CD4-positive, alpha-beta memory T cell (primary cell): Measurements from ENCODE around the gene MCF2L. TPM values are rescaled to one million over a fixed set of nuclear protein-coding genes. Genes with fewer than 3 reads are reported as not detected.

Source experiments
- CTCF ChIA-PET: fragments of 350-600 bp; sonication (Branson Sonifier 250); formaldehyde crosslinking; loops from one replicate; lab custom pipeline; 2021; ENCODE audit warnings: inconsistent platforms; ENCODE audit not compliant: partially characterized antibody; lab: Charles Lee
- POLR2A ChIA-PET: fragments of 350-600 bp; sonication (Branson Sonifier 250); formaldehyde crosslinking; loops from one replicate; lab custom pipeline; 2021; ENCODE audit not compliant: partially characterized antibody; lab: Charles Lee
- DNase-seq, 5 donors: peaks; one replicate each; pipeline versions ENCODE4 v3.0.0 to v3.0.0-alpha.2; 2020 to 2022; ENCODE audit warnings: mixed read lengths in 1 of 5
- H3K27ac ChIP-seq: one replicate; pipeline ENCODE4 v1.7.0; 2013; ENCODE audit warnings: low read depth, low read length
- H3K27me3 ChIP-seq: 2 replicates; pipeline ENCODE4 v1.7.0; 2013; ENCODE audit warnings: mild to moderate bottlenecking, low read length, moderate library complexity; ENCODE audit not compliant: insufficient read depth
- H3K36me3 ChIP-seq: 2 replicates; pipeline ENCODE4 v1.7.0; 2013; ENCODE audit warnings: mild to moderate bottlenecking, low read length, moderate library complexity; ENCODE audit not compliant: insufficient read depth
- H3K4me1 ChIP-seq: 2 replicates; pipeline ENCODE4 v1.7.0; 2013; ENCODE audit warnings: mild to moderate bottlenecking, low read length, moderate library complexity; ENCODE audit not compliant: insufficient read depth
- H3K4me3 ChIP-seq, 2 donors: one replicate each; pipeline ENCODE4 v1.7.0; 2013; ENCODE audit warnings: low read length in 2 of 2, mild to moderate bottlenecking in 1 of 2
- H3K9me3 ChIP-seq, 2 donors: one replicate each; pipeline ENCODE4 v1.7.0; 2013; ENCODE audit warnings: low read length in 2 of 2, control low read depth in 1 of 2; ENCODE audit not compliant: control insufficient read depth in 1 of 2
- H3K27ac Mint-ChIP-seq, 7 donors: one replicate each; pipeline ENCODE4 v1.8.0; 2020 to 2021; ENCODE audit warnings: mixed read lengths in 7 of 7, mild to moderate bottlenecking in 6 of 7, inconsistent platforms in 3 of 7, moderate library complexity in 3 of 7
- H3K27me3 Mint-ChIP-seq, 2 donors: one replicate each; pipeline ENCODE4 v1.8.0; 2020 to 2021; ENCODE audit warnings: mixed read lengths in 2 of 2
- H3K36me3 Mint-ChIP-seq, 2 donors: one replicate each; pipeline ENCODE4 v1.8.0; 2020 to 2021; ENCODE audit warnings: mixed read lengths in 2 of 2, inconsistent platforms in 1 of 2, mild to moderate bottlenecking in 1 of 2
- H3K4me1 Mint-ChIP-seq, 4 donors: one replicate each; pipeline ENCODE4 v1.8.0; 2020 to 2021; ENCODE audit warnings: mixed read lengths in 4 of 4, mild to moderate bottlenecking in 1 of 4
- H3K4me3 Mint-ChIP-seq, 8 donors: one replicate each; pipeline ENCODE4 v1.8.0; 2020 to 2021; ENCODE audit warnings: mixed read lengths in 8 of 8, mild to moderate bottlenecking in 7 of 8, moderate library complexity in 6 of 8, inconsistent platforms in 3 of 8
- H3K9me3 Mint-ChIP-seq, 8 donors: one replicate each; pipeline ENCODE4 v1.8.0; 2020 to 2021; ENCODE audit warnings: mixed read lengths in 8 of 8, mild to moderate bottlenecking in 5 of 8, inconsistent platforms in 3 of 8, moderate library complexity in 1 of 8
- intact Hi-C: fragments of 100-400 bp; cut with micrococcal nuclease; formaldehyde crosslinking; loops from one replicate; pipeline ENCODE4 v1.15.1; 2023
- polyA plus RNA-seq, 2 donors: library from polyadenylated mRNA; unstranded; fragments of 300-500 nt; fragmentation: Illumina TruSeq; gene quantifications; one replicate each; pipeline ENCODE4 v1.2.3, GENCODE V29; 2021
- total RNA-seq, 2 experiments: library from RNA; stranded (reverse); gene quantifications; one replicate each; pipeline ENCODE4 v1.2.3, GENCODE V29; 2021

Gene MCF2L
- total and polyA plus RNA-seq, 4 experiments from 2014 or later: 0.15 to 18.9 (median 10.4) TPM

DNA sequence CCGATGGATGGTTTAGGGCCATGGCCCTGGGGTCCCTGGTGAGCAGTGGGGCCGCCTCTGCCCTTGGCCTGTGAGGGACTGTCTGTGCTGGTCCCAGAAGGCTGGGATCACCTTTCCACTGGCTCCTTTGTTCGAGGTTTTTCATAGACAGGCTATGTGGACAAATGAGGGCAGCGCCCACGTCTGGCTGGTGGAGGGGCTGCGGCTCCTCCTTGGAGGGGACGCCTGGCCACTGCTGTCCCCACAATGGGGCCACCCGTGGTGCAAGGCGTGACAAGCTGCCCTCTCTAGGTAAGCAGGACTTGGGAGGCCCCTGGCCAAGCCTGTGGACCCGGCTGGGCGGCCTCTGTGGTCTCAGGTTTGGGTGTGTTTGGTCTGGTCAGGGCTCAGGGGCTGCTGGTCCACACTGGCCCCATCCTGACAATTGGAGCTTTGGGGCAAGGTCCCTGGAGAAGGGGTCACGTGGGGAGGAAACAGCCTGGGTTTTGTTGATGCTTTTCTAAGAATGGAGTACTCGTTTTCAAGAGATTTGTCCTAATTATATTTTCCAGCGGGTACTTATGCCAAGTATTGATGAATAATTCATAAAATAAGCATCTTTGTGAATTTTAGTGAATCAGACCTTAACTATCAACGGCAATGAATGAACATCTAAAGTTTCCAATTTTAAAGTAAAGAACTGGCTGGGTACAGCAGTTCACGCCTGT is 33.3 kb downstream of the MCF2L start:
- Histone ChIP-seq H3K27ac (no peak overlapping the region), H3K4me3 (no peak overlapping the region), H3K36me3 (no peaks in the 10 kb centered on the region), H3K27me3 (no peaks in the 10 kb centered on the region), H3K4me1 (peaks cover 10% of the 10 kb centered on the region), H3K9me3 (no peaks in the 10 kb centered on the region)
- Mint-ChIP-seq H3K4me1 (peaks cover 6 to 30% (median 15%) of the 10 kb centered on the region in 4 donors), H3K36me3 (no peaks in the 10 kb centered on the region), H3K27me3 (peaks cover 0 to 1% of the 10 kb centered on the region in 2 donors), H3K9me3 (peaks cover 0 to 6% (median 0%) of the 10 kb centered on the region in 8 donors), H3K27ac (no peak overlapping the region), H3K4me3 (no peak overlapping the region)
- ChIA-PET POLR2A (no interaction called here), CTCF (no interaction called here)
- intact Hi-C loops: no loop called here
- DNase-seq: no peak

DNA sequence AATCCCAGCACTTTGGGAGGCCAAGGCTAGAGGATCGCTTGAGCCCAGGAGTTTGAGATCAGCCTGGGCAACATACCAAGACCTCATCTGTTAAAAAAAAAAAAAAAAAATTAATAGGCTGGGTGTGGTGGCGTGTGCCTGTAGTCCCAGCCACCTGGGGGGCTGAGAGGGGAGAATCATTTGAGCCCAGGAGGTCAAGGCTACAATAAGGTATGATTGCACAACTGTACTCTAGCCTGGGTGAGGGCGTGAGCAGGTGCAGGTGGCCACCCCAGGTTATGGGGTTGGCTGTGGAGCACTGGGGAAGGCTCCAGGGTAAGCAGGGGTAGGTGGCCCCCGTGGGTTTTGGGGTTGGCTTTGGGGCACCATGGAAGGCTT is 33.9 kb downstream of the MCF2L start:
- H3K27me3 ChIP-seq: no peaks in the 10 kb centered on the region
- H3K36me3 ChIP-seq: no peaks in the 10 kb centered on the region
- Mint-ChIP-seq H3K4me1 (peaks cover 6 to 32% (median 15%) of the 10 kb centered on the region in 4 donors), H3K27me3 (peaks cover 0 to 1% of the 10 kb centered on the region in 2 donors), H3K9me3 (peaks cover 0 to 6% (median 0%) of the 10 kb centered on the region in 8 donors), H3K4me3 (no peak overlapping the region), H3K36me3 (no peaks in the 10 kb centered on the region), H3K27ac (no peak overlapping the region)
- no peaks in the 10 kb centered on the region for H3K9me3 ChIP-seq
- no peak for DNase-seq
- peaks cover 10% of the 10 kb centered on the region for H3K4me1 ChIP-seq
- intact Hi-C loops: no loop called here
- ChIA-PET CTCF (no interaction called here), POLR2A (no interaction called here)
- no peak overlapping the region for H3K27ac ChIP-seq
- H3K4me3 ChIP-seq: no peak overlapping the region

DNA sequence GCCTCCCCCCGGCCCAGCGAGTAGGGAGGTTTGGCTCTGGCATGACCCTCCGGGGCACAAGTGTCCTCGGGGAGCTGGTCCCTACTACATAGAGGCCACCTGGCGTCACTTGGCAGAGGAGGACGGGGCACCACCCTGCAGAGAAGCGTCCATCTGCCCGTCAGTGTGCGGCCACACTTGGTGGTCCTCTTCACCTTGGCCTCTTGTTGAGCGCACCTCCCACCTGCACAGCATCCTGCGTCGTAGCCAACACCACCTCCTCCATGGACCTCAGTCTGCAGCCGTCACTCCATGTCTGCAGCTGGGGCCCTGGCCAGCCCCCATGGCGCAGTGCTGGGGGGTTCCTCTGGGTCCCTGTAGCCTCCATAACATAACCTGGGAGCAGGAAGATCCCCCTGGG is 35.1 kb downstream of the MCF2L start:
- no peaks in the 10 kb centered on the region for H3K9me3 ChIP-seq
- H3K36me3 ChIP-seq: no peaks in the 10 kb centered on the region
- Mint-ChIP-seq H3K27me3 (peaks cover 0 to 1% of the 10 kb centered on the region in 2 donors), H3K9me3 (peaks cover 0 to 6% (median 0%) of the 10 kb centered on the region in 8 donors), H3K27ac (peak overlapping the region in 1 of 7 donors; percentile 21), H3K4me1 (peaks cover 6 to 32% (median 15%) of the 10 kb centered on the region in 4 donors), H3K4me3 (no peak overlapping the region), H3K36me3 (no peaks in the 10 kb centered on the region)
- CTCF ChIA-PET: no interaction called here
- DNase-seq: no peak
- peaks cover 10% of the 10 kb centered on the region for H3K4me1 ChIP-seq
- H3K27me3 ChIP-seq: no peaks in the 10 kb centered on the region
- H3K4me3 ChIP-seq: no peak overlapping the region
- intact Hi-C loops: no loop called here
- H3K27ac ChIP-seq: no peak overlapping the region
- POLR2A ChIA-PET: no interaction called here

DNA sequence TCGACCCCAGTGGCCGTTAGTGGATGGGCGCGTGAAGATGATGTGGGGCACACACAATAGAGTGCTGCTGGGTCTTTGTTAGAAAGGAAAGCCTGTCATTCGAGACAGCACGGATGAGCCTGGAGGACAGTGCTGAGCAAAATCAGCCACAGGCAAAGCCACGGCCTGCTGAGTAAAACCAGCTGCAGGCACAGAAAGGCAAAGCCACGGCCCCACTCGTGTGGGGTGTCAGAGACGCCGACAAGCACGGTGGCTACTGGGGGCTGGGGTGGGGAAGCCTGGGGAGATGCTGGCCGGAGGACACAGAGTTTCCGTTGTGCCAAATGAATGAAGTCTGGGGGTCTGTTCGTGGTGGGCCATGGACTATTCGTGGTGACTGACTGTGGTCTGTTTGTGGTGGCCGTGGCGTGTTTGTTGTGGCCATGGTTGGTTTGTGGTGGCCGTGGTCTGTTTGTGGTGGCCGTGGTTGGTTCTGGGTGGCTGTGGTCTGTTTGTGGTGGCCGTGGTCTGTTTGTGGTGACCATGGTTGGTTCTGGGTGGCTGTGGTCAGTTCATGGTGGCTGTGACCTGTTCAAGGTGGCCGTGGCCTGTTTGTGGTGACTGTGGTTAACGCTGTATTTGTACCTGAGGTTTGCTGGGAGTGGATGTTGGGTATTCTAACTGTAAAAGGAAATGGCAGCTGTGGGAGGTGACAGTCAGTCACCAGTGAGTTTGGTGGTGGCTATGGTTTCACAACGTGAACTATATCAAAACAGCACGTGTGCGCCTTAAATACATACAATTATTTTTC is 36.3 kb downstream of the MCF2L start:
- Mint-ChIP-seq H3K4me3 (peak overlapping the region in 5 of 8 donors; percentile 33 to 65 (median 43)), H3K27ac (peak overlapping the region in 5 of 7 donors; percentile 30 to 85 (median 71)), H3K9me3 (peaks cover 0 to 6% (median 0%) of the 10 kb centered on the region in 8 donors), H3K27me3 (no peaks in the 10 kb centered on the region), H3K36me3 (no peaks in the 10 kb centered on the region), H3K4me1 (peaks cover 6 to 29% (median 16%) of the 10 kb centered on the region in 4 donors)
- peak in 4 of 5 donors; percentile 11 to 24 (median 12) for DNase-seq
- CTCF ChIA-PET: no interaction called here
- H3K9me3 ChIP-seq: no peaks in the 10 kb centered on the region
- POLR2A ChIA-PET: no interaction called here
- peaks cover 10% of the 10 kb centered on the region for H3K4me1 ChIP-seq
- H3K27ac ChIP-seq: no peak overlapping the region
- H3K27me3 ChIP-seq: no peaks in the 10 kb centered on the region
- H3K4me3 ChIP-seq: no peak overlapping the region
- no peaks in the 10 kb centered on the region for H3K36me3 ChIP-seq
- intact Hi-C loops: no loop called here

DNA sequence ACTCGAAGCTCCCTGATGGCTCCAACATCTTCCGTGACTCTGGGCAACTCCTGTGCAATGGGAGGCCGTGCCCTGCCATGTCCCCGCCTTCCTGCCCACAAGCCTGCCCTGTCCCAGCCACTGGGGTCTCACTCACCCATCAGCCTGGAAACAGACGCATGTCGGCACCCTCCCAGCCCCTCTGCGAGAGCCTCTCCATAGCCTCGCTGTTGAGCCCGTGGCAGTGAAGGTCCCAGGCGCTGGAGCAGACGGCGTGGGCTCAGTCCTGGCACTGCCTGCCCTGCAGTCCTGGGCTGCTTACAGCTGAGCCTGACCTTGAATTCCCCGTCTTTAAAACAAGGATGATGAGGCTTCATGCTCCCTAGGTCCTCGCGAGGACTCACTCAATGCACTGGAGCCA is 37.0 kb downstream of the MCF2L start:
- Histone ChIP-seq H3K36me3 (no peaks in the 10 kb centered on the region), H3K4me3 (no peak overlapping the region), H3K27me3 (no peaks in the 10 kb centered on the region), H3K9me3 (no peaks in the 10 kb centered on the region), H3K4me1 (peaks cover 10% of the 10 kb centered on the region), H3K27ac (no peak overlapping the region)
- CTCF ChIA-PET: no interaction called here
- DNase-seq: no peak
- Mint-ChIP-seq H3K36me3 (no peaks in the 10 kb centered on the region), H3K4me1 (peaks cover 6 to 27% (median 17%) of the 10 kb centered on the region in 4 donors), H3K27ac (peak overlapping the region in 1 of 7 donors; percentile 71), H3K9me3 (peaks cover 0 to 6% (median 0%) of the 10 kb centered on the region in 8 donors), H3K4me3 (no peak overlapping the region), H3K27me3 (no peaks in the 10 kb centered on the region)
- POLR2A ChIA-PET: no interaction called here
- intact Hi-C loops: no loop called here

DNA sequence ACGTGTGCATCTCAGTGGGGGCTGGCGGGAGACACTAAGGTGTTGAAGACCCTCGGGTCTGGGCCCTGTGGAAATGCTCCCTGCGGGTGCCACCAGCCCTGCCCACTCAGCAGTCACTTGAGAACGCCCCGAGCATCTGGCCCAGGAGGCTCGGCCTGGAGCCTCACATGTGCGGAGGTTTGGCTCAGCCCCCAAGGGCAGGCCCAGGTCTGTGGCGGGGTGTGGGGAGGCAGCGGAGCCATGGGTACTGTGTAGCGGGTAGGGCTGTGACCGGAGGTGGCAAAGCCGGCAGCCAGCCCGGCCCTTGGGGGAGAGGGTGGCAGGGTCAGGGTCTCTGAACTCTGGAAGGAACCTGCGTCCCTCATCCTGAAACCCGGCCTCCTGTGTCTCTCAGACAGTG is 37.6 kb downstream of the MCF2L start:
- no peaks in the 10 kb centered on the region for H3K36me3 ChIP-seq
- intact Hi-C loops: no loop called here
- H3K4me3 ChIP-seq: no peak overlapping the region
- H3K9me3 ChIP-seq: no peaks in the 10 kb centered on the region
- H3K27me3 ChIP-seq: no peaks in the 10 kb centered on the region
- CTCF ChIA-PET: no interaction called here
- Mint-ChIP-seq H3K36me3 (peaks cover 0 to 3% of the 10 kb centered on the region in 2 donors), H3K27me3 (no peaks in the 10 kb centered on the region), H3K9me3 (peaks cover 0 to 6% (median 0%) of the 10 kb centered on the region in 8 donors), H3K27ac (no peak overlapping the region), H3K4me1 (peaks cover 8 to 32% (median 20%) of the 10 kb centered on the region in 4 donors), H3K4me3 (no peak overlapping the region)
- no peak for DNase-seq
- H3K27ac ChIP-seq: no peak overlapping the region
- POLR2A ChIA-PET: no interaction called here
- H3K4me1 ChIP-seq: peaks cover 10% of the 10 kb centered on the region

GRCh38 chr13:113008851-113009250 is 39.8 kb downstream of the MCF2L start:
- Mint-ChIP-seq H3K4me1 (peaks cover 8 to 32% (median 17%) of the 10 kb centered on the region in 4 donors), H3K4me3 (no peak overlapping the region), H3K27ac (no peak overlapping the region), H3K27me3 (no peaks in the 10 kb centered on the region), H3K9me3 (peaks cover 0 to 6% (median 0%) of the 10 kb centered on the region in 8 donors), H3K36me3 (peaks cover 0 to 3% of the 10 kb centered on the region in 2 donors)
- Histone ChIP-seq H3K4me3 (no peak overlapping the region), H3K27me3 (no peaks in the 10 kb centered on the region), H3K4me1 (peaks cover 10% of the 10 kb centered on the region), H3K9me3 (no peaks in the 10 kb centered on the region), H3K36me3 (no peaks in the 10 kb centered on the region), H3K27ac (no peak overlapping the region)
- CTCF ChIA-PET: no interaction called here
- POLR2A ChIA-PET: no interaction called here
- intact Hi-C loops: no loop called here
- no peak for DNase-seq
